ENCODE data around the gene TMEM119. TPM values are rescaled to one million over a fixed set of nuclear protein-coding genes. Genes with fewer than 3 reads are reported as not detected.

TMEM119 gene
- total and polyA plus RNA-seq, 10 of the 15 experiments (the other 5 are each of a cell fraction or from before 2014, with no cell fraction given): 0.11 to 0.44 (median 0.19) TPM; not detected in 5

DNA sequence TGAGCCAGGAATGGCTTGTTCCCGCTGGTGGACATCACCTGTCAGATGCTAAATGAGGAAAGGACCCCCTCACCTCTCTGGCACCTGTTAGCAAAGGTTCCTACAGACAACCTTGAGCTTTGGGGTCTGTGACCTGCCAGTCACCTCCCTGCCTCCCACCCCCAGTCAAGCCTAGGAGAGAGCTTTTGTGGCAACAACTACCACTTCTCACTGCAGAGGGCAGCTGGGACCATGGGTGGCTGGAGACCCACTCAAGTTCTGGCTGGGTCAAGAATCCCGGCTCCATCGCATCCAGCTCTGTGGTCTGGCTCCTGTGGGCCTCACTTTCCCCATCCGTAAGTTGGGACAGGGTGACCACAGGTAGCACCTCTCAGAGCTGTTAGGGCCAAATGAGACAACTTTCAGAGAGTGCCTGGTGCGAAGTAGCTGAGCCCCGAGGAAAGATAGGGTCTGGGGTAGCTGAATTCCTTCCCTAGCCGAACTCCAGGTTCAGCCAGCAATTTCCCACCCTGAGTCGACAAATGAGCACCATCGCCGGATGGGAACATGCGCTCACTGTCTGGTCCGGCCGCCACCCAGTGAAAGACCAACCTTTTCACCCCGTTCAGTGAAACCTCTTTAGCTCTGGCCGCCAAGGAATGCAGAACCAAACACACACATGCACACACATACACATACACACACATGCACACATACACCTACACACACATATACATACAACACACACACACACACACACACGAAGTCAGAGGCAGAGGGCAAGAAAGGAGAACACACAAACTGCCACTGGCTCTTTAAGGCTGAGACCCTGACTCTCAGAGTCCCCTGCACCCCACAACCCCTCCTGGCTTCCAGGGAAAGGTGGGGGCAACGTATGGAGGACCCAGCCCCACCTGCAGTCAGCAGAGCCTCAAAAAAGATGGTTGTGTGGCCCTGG lies 1.9 kb downstream of the TMEM119 start (continued):
- TF ChIP-seq KAT2A (conservative IDR thresholded peaks at IDR 0.05; ENCODE audit: control insufficient read depth, low read depth, low read length) (no peak), NR2C2 (IDR thresholded peaks at IDR 0.05; ENCODE audit: borderline replicate concordance, control insufficient read depth, insufficient read length, low read depth) (no peak), PML (IDR thresholded peaks at IDR 0.05; ENCODE audit: low read length) (no peak)
- TF ChIP-seq, protein P1, sequence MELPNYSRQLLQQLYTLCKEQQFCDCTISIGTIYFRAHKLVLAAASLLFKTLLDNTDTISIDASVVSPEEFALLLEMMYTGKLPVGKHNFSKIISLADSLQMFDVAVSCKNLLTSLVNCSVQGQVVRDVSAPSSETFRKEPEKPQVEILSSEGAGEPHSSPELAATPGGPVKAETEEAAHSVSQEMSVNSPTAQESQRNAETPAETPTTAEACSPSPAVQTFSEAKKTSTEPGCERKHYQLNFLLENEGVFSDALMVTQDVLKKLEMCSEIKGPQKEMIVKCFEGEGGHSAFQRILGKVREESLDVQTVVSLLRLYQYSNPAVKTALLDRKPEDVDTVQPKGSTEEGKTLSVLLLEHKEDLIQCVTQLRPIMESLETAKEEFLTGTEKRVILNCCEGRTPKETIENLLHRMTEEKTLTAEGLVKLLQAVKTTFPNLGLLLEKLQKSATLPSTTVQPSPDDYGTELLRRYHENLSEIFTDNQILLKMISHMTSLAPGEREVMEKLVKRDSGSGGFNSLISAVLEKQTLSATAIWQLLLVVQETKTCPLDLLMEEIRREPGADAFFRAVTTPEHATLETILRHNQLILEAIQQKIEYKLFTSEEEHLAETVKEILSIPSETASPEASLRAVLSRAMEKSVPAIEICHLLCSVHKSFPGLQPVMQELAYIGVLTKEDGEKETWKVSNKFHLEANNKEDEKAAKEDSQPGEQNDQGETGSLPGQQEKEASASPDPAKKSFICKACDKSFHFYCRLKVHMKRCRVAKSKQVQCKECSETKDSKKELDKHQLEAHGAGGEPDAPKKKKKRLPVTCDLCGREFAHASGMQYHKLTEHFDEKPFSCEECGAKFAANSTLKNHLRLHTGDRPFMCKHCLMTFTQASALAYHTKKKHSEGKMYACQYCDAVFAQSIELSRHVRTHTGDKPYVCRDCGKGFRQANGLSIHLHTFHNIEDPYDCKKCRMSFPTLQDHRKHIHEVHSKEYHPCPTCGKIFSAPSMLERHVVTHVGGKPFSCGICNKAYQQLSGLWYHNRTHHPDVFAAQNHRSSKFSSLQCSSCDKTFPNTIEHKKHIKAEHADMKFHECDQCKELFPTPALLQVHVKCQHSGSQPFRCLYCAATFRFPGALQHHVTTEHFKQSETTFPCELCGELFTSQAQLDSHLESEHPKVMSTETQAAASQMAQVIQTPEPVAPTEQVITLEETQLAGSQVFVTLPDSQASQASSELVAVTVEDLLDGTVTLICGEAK (IDR thresholded peaks at IDR 0.05; ENCODE audit: borderline replicate concordance): no peak

DNA sequence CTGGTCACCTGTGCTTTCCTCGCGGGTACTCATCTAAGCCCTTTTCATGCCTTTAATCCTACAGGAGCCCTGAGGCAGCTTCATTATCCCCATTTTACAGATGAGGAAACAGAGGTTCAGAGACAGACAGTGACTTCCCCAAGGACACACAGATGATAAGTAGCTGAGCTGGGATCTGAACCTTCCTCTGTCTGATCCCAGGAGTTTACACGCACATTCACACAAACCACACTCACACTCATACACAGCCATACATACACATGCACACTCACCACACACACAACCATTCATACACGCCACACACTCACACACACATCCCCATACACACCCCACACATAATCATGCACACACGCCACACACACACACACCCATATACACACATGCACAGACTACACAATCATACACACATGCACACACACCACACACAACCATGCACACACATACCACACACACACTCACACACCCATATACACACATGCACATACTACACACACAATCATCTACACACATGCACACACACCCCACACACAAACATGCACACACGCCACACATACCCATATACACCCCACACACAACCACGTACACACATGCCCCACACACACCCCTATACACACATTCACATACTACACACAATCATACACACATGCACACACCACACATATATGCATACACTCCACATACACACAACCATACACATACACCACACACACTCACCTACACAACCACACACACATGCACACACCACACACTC lies 2.7 kb downstream of the TMEM119 start:
- SMC1A ChIA-PET (ENCODE audit: uncharacterized antibody, unreplicated experiment): interaction anchor here (0.9 to 1.5 kb wide), 5 partner anchors 9 to 45 kb away, joined by 3 to 5 read pairs (median 3); no protein-coding TSS in a partner anchor
- FAIRE-seq: no peak

More for the DNA sequence above, 2.7 kb downstream of the TMEM119 start:
- Histone ChIP-seq H3K36me3 (ENCODE audit: control insufficient read depth in 2 of 2, insufficient read depth in 2 of 2, low read length in 1 of 2) (no peaks in the 10 kb centered on the region), H3K4me1 (ENCODE audit: control insufficient read depth, insufficient read depth, low read length) (no peaks in the 10 kb centered on the region), H3K4me2 (ENCODE audit: control insufficient read depth, insufficient read depth) (no peak overlapping the region), H3K4me3 (no peak overlapping the region), H4K20me1 (ENCODE audit: control insufficient read depth, insufficient read depth) (no peaks in the 10 kb centered on the region), H3K9me3 (replicated peaks; ENCODE audit: control insufficient read depth, insufficient read depth, low read length) (no peaks in the 10 kb centered on the region), H3K79me2 (ENCODE audit: control insufficient read depth, insufficient read depth, low read length) (no peaks in the 10 kb centered on the region), H2AFZ (ENCODE audit: control insufficient read depth, low read depth, low read length) (no peak overlapping the region), H3K9ac (ENCODE audit: control insufficient read depth, insufficient read depth, low read length) (no peak overlapping the region), H3K27me3 (replicated peaks in 1 of 2; ENCODE audit: control insufficient read depth in 2 of 2, insufficient read depth in 2 of 2, low read length in 1 of 2) (no peaks in the 10 kb centered on the region), H3K27ac (ENCODE audit: control insufficient read depth, insufficient read depth) (no peak overlapping the region)
- intact Hi-C loops (cut with micrococcal nuclease; ENCODE audit: unreplicated experiment): no loop called here
- RAD21 ChIA-PET (ENCODE audit: unreplicated experiment): no interaction called here
- TF ChIP-seq, protein P2, sequence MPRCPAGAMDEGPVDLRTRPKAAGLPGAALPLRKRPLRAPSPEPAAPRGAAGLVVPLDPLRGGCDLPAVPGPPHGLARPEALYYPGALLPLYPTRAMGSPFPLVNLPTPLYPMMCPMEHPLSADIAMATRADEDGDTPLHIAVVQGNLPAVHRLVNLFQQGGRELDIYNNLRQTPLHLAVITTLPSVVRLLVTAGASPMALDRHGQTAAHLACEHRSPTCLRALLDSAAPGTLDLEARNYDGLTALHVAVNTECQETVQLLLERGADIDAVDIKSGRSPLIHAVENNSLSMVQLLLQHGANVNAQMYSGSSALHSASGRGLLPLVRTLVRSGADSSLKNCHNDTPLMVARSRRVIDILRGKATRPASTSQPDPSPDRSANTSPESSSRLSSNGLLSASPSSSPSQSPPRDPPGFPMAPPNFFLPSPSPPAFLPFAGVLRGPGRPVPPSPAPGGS (IDR thresholded peaks at IDR 0.05; ENCODE audit: borderline replicate concordance, insufficient read depth, low read depth, low read length, poor library complexity, severe bottlenecking): peak; percentile 42
- no peak for TF ChIP-seq STAT1 (conservative IDR thresholded peaks at IDR 0.05)
- in situ Hi-C loops (cut with MboI): no loop called here
- DNase-seq (ENCODE audit: low read depth, low spot score) (no peak), ATAC-seq (no peak)
- BruUV-seq (replicated peaks): no TSS peak
- POLR2A ChIA-PET: interaction anchor here (0.6 kb wide), 1 partner anchor 254 kb away, joined by 3 read pairs; no protein-coding TSS in a partner anchor
- CTCF ChIA-PET: interaction anchor here (1.1 to 1.3 kb wide), 4 partner anchors 13 to 30 kb away, joined by 3 read pairs; no protein-coding TSS in a partner anchor
- WGBS (ENCODE audit: insufficient coverage, insufficient replicate concordance, low lambda C conversion rate, missing lambda C conversion rate): 59% methylated on average over 7 of the region's 7 CpGs

Measured in GM12878 (cell line).